ENCODE results near the gene TDRD12. TPM values are rescaled to one million over a fixed set of nuclear protein-coding genes. Genes with fewer than 3 reads are reported as not detected.

TDRD12 gene
- total and polyA plus RNA-seq, 2 of the 13 experiments (the other 11 are each of a cell fraction or from before 2014, with no cell fraction given) = 0.03 to 0.40 TPM

GRCh38 chr19:32691291-32691951, 28.1 kb upstream of the TDRD12 start, which contains the start of gene NUDT19 (continued):
- TF ChIP-seq GPBP1L1 (CRISPR knock-in tag; IDR thresholded peaks at IDR 0.05) = no peak
- peak; percentile 92 for TF ChIP-seq CHD2 (IDR thresholded peaks at IDR 0.05; ENCODE audit: low read depth, low read length)
- 0 out of 2 replicates have a peak, but pooled peaks have one; percentile 32 for TF ChIP-seq CREBL2 (CRISPR knock-in tag; IDR thresholded peaks at IDR 0.05; ENCODE audit: borderline replicate concordance)
- no peak for TF ChIP-seq MLLT10 (CRISPR knock-in tag; IDR thresholded peaks at IDR 0.05)
- TF ChIP-seq MTA3 (CRISPR knock-in tag; IDR thresholded peaks at IDR 0.05) = no peak
- TF ChIP-seq PBX2 (CRISPR knock-in tag; IDR thresholded peaks at IDR 0.05) = no peak
- no peak for TF ChIP-seq ARNT (IDR thresholded peaks at IDR 0.05)
- no peak for TF ChIP-seq POLR2AphosphoS2 (IDR thresholded peaks at IDR 0.05; ENCODE audit: low read depth, low read length)
- no peak for TF ChIP-seq EZH2 (conservative IDR thresholded peaks at IDR 0.05; ENCODE audit: low read depth, low read length)
- no peak for TF ChIP-seq REXO4 (CRISPR knock-in tag; IDR thresholded peaks at IDR 0.05; ENCODE audit: borderline replicate concordance)
- TF ChIP-seq HMGXB4 (CRISPR knock-in tag; IDR thresholded peaks at IDR 0.05; ENCODE audit: borderline replicate concordance in 1 of 2, low read depth in 1 of 2) = 0 out of 4 replicates have a peak, but pooled peaks of 1 of the 2 experiments have one; percentile 18
- TF ChIP-seq FOXP1 (IDR thresholded peaks at IDR 0.05) = no peak
- TF ChIP-seq FOXP1 (CRISPR knock-in tag; IDR thresholded peaks at IDR 0.05) = no peak
- TF ChIP-seq ZNF841 (CRISPR knock-in tag; IDR thresholded peaks at IDR 0.05; ENCODE audit: borderline replicate concordance) = no peak; the same call in 1 of the 2 replicates
- no peak for TF ChIP-seq ZBTB37 (CRISPR knock-in tag; IDR thresholded peaks at IDR 0.05)
- TF ChIP-seq NONO (IDR thresholded peaks at IDR 0.05) = no peak
- TF ChIP-seq NONO (CRISPR knock-in tag; conservative IDR thresholded peaks at IDR 0.05) = no peak; the same call in 1 of the 2 replicates
- no peak for TF ChIP-seq HCFC1 (IDR thresholded peaks at IDR 0.05; ENCODE audit: low read depth, low read length)
- no peak for TF ChIP-seq NCOA2 (CRISPR knock-in tag; IDR thresholded peaks at IDR 0.05)
- no peak for TF ChIP-seq ZFAT (CRISPR knock-in tag; conservative IDR thresholded peaks at IDR 0.05)
- TF ChIP-seq ZNF343 (CRISPR knock-in tag; IDR thresholded peaks at IDR 0.05) = no peak
- 0 out of 2 replicates have a peak, but pooled peaks have one; percentile 4 for TF ChIP-seq NR2C2 (CRISPR knock-in tag; IDR thresholded peaks at IDR 0.05; ENCODE audit: borderline replicate concordance)
- no peak for TF ChIP-seq SMAD9 (CRISPR knock-in tag; IDR thresholded peaks at IDR 0.05)
- TF ChIP-seq SYNCRIP (IDR thresholded peaks at IDR 0.05; ENCODE audit: insufficient read depth, low read depth, low read length) = no peak
- no peak for TF ChIP-seq ZSCAN30 (CRISPR knock-in tag; IDR thresholded peaks at IDR 0.05)
- TF ChIP-seq MAZ (IDR thresholded peaks at IDR 0.05; ENCODE audit: borderline replicate concordance, low read depth, low read length) = no peak
- TF ChIP-seq MAZ (CRISPR knock-in tag; IDR thresholded peaks at IDR 0.05; ENCODE audit: low read depth) = no peak

Data from HepG2 (cell line).